OCI-LY3 (cell line): ENCODE results near the gene NEU1.

Experiments
- CTCF ChIP-seq: fragments of 200-600, 300-600 bp; sonication (generic); IDR thresholded peaks from 2 replicates; pipeline ENCODE4 v1.5.1; 2014; ENCODE audit warnings: antibody characterized with exemption, low read length, low read depth
- EZH2phosphoT487 ChIP-seq: fragments of 200-600 bp; shearing (Covaris generic); IDR thresholded peaks from 2 replicates; pipeline ENCODE4 v1.6.1; 2018; ENCODE audit warnings: antibody characterized with exemption, mixed run types, low read depth

- no peak for TF ChIP-seq CTCF
- TF ChIP-seq EZH2phosphoT487, result no peak
These were observed 46.2 kb upstream of the NEU1 start for GRCh38 chr6:31908791-31909190.
